HepG2 (cell line): ENCODE data around the gene NECTIN2. TPM values are rescaled to one million over a fixed set of nuclear protein-coding genes. Genes with fewer than 3 reads are reported as not detected.

Source experiments
- CBX5 ChIP-seq: sonication (generic); formaldehyde crosslinking; IDR thresholded peaks from 2 replicates; pipeline ENCODE4 v1.4.0; 2020; ENCODE audit warnings: missing genetic modification reagents, borderline replicate concordance
- CREM ChIP-seq, 2 experiments: sonication (generic) in 1 of 2; formaldehyde crosslinking in 1 of 2; IDR thresholded peaks; 2 replicates each; pipeline versions ENCODE4 v1.4.0 to v1.6.1; 2016 to 2020; ENCODE audit warnings: antibody characterized with exemption in 1 of 2, mild to moderate bottlenecking in 1 of 2, missing genetic modification reagents in 1 of 2
- ELF3 ChIP-seq: IDR thresholded peaks from 2 replicates; pipeline ENCODE4 v1.6.1; 2016; ENCODE audit warnings: missing genetic modification reagents, missing compliant biosample characterization
- GATAD1 ChIP-seq: IDR thresholded peaks from 2 replicates; pipeline ENCODE4 v1.6.1; 2016; ENCODE audit warnings: missing genetic modification reagents, missing compliant biosample characterization
- HDAC2 ChIP-seq: sonication (generic); formaldehyde crosslinking; IDR thresholded peaks from 2 replicates; pipeline ENCODE4 v1.4.0; 2020; ENCODE audit warnings: missing genetic modification reagents
- MED1 ChIP-seq: sonication (generic); formaldehyde crosslinking; IDR thresholded peaks from 2 replicates; pipeline ENCODE4 v1.4.0; 2020; ENCODE audit warnings: missing genetic modification reagents
- MEF2D ChIP-seq: sonication (generic); formaldehyde crosslinking; IDR thresholded peaks from 2 replicates; pipeline ENCODE4 v1.5.1; 2020; ENCODE audit warnings: mild to moderate bottlenecking, missing genetic modification reagents
- NCOA2 ChIP-seq: sonication (generic); formaldehyde crosslinking; IDR thresholded peaks from 2 replicates; pipeline ENCODE4 v1.8.0; 2022; ENCODE audit warnings: inconsistent platforms
- PHF21A ChIP-seq: sonication (generic); formaldehyde crosslinking; IDR thresholded peaks from 2 replicates; pipeline ENCODE4 v1.5.0; 2020; ENCODE audit warnings: mild to moderate bottlenecking, missing genetic modification reagents
- SOX13 ChIP-seq, 3 experiments: fragments of 450-650 bp in 1 of 3; sonication (generic) in 1 of 3; formaldehyde crosslinking in 1 of 3; IDR thresholded peaks in 2 of 3; conservative IDR thresholded peaks in 1 of 3; 2 replicates each; pipeline versions ENCODE4 v1.5.0 to v1.6.1; 2016 to 2020; ENCODE audit warnings: antibody characterized with exemption in 1 of 3, mild to moderate bottlenecking in 1 of 3, missing compliant biosample characterization in 1 of 3, missing genetic modification reagents in 1 of 3, moderate library complexity in 1 of 3
- SPEN ChIP-seq: sonication (generic); formaldehyde crosslinking; IDR thresholded peaks from 2 replicates; pipeline ENCODE4 v1.5.1; 2020; ENCODE audit warnings: low read depth, mild to moderate bottlenecking, missing genetic modification reagents
- TCF12 ChIP-seq, 2 experiments: fragments of 450-650 bp in 1 of 2; sonication (generic) in 1 of 2; formaldehyde crosslinking in 1 of 2; IDR thresholded peaks; 2 replicates each; pipeline versions ENCODE4 v1.6.1 to v1.8.0; 2017 to 2022; ENCODE audit warnings: antibody characterized with exemption in 1 of 2, mild to moderate bottlenecking in 1 of 2, missing genetic modification reagents in 1 of 2, moderate library complexity in 1 of 2
- TGIF2 ChIP-seq: IDR thresholded peaks from 2 replicates; pipeline ENCODE4 v1.6.1; 2016; ENCODE audit warnings: control low read depth, missing compliant biosample characterization
- ZMYM4 ChIP-seq: sonication (generic); formaldehyde crosslinking; IDR thresholded peaks from 2 replicates; pipeline ENCODE4 v1.8.1; 2023; ENCODE audit warnings: mild to moderate bottlenecking, missing genetic modification reagents
- ZNF772 ChIP-seq: sonication (generic); formaldehyde crosslinking; IDR thresholded peaks from 2 replicates; pipeline ENCODE4 v1.5.0; 2020; ENCODE audit warnings: mild to moderate bottlenecking, missing genetic modification reagents
- polyA plus RNA-seq, 8 experiments: library from polyadenylated mRNA; depleted of rRNA in 3 of 8; stranded (reverse) in 7 of 8; unstranded in 1 of 8; fragments of >200 nt; fragmentation: Illumina TruSeq in 4 of 8; extraction: Trizol in 4 of 8; gene quantifications; 2 replicates each; pipeline versions ENCODE4 v1.2.1 to v1.2.3, GENCODE V29; 2011 to 2016; ENCODE audit warnings: low read depth in 4 of 8, missing spikeins in 1 of 8, mixed read lengths in 1 of 8; ENCODE audit not compliant: insufficient read depth in 1 of 8
- total RNA-seq, 5 experiments: library from RNA; depleted of rRNA; stranded (reverse); fragments of >200 nt; fragmentation: Illumina TruSeq; extraction: Trizol; gene quantifications; 2 replicates each; pipeline ENCODE4 v1.2.3, GENCODE V29; 2016; ENCODE audit warnings: low read depth in 1 of 5
- TF ChIP-seq, protein P1 (sequence below): sonication (generic); formaldehyde crosslinking; IDR thresholded peaks from 2 replicates; pipeline ENCODE4 v1.5.0; 2020; ENCODE audit warnings: mild to moderate bottlenecking, missing genetic modification reagents
- TF ChIP-seq, protein P2 (sequence below), 2 experiments: fragments of 450-650 bp in 1 of 2; sonication (generic) in 1 of 2; formaldehyde crosslinking in 1 of 2; IDR thresholded peaks; 2 replicates each; pipeline versions ENCODE4 v1.6.1 to v1.8.0; 2016 to 2022; ENCODE audit warnings: antibody characterized with exemption in 1 of 2, mild to moderate bottlenecking in 1 of 2, missing genetic modification reagents in 1 of 2

The NECTIN2 gene
- total and polyA plus RNA-seq, 2 of the 13 experiments (the other 11 are each of a cell fraction or from before 2014, with no cell fraction given): 75.4 to 114 TPM

DNA sequence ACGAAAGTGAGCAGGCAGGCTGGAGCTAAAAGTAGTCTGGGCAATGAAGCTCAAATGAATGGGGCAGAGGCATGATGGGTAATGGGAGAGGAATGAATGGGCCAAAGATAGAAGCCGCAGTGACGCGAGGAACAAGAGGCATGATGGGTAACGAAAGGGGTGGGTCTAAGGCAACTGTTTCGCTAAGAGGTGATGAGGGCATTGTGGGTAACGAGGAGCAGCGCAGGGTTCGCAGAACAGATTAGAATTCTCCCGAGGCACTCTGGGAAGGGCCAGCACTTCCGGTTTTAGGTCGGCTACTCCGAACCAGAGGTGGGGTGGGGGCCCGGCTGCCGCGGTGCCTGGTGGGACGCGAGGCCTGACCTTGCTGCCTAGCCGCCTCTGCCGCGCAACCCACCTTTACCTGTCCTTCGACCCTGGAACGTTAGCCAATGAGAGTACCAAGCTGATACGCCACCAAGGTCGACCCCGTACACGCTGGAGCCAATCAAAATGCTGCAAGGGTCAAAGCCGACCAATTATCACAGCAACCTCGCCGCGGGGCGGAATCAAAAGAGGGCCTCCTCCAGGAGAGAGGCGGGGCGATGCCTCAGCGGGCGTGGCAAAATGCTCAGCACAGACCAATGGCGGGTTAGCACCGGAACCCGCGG is 44.4 kb downstream of the NECTIN2 start (continued):
- TF ChIP-seq, protein P1, sequence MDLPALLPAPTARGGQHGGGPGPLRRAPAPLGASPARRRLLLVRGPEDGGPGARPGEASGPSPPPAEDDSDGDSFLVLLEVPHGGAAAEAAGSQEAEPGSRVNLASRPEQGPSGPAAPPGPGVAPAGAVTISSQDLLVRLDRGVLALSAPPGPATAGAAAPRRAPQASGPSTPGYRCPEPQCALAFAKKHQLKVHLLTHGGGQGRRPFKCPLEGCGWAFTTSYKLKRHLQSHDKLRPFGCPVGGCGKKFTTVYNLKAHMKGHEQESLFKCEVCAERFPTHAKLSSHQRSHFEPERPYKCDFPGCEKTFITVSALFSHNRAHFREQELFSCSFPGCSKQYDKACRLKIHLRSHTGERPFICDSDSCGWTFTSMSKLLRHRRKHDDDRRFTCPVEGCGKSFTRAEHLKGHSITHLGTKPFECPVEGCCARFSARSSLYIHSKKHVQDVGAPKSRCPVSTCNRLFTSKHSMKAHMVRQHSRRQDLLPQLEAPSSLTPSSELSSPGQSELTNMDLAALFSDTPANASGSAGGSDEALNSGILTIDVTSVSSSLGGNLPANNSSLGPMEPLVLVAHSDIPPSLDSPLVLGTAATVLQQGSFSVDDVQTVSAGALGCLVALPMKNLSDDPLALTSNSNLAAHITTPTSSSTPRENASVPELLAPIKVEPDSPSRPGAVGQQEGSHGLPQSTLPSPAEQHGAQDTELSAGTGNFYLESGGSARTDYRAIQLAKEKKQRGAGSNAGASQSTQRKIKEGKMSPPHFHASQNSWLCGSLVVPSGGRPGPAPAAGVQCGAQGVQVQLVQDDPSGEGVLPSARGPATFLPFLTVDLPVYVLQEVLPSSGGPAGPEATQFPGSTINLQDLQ: peak; percentile 96
- TF ChIP-seq SPEN (CRISPR knock-in tag) (peak; percentile 93), MED1 (CRISPR knock-in tag) (peak; percentile 76), TCF12 (IDR thresholded peaks at IDR 0.05) (no peak), TCF12 (CRISPR knock-in tag; IDR thresholded peaks at IDR 0.05) (no peak), CBX5 (CRISPR knock-in tag) (0 out of 2 replicates have a peak, but pooled peaks have one; percentile 42), PHF21A (CRISPR knock-in tag) (peak; percentile 92), ELF3 (CRISPR knock-in tag) (peak; percentile 75; the same call in 1 of the 2 replicates), ZNF772 (CRISPR knock-in tag) (peak; percentile 38; the same call in 1 of the 2 replicates), MEF2D (peak; percentile 88), SOX13 (IDR thresholded peaks at IDR 0.05) (peak; percentile 49; the same call in 1 of the 2 replicates), SOX13 (CRISPR knock-in tag; conservative IDR thresholded peaks at IDR 0.05 in 1 of 2, IDR thresholded peaks at IDR 0.05 in 1 of 2) (peak in 1 of 2 experiments; percentile 19; a peak in 1 of 4 replicates), CREM (IDR thresholded peaks at IDR 0.05) (peak; percentile 93), CREM (CRISPR knock-in tag; IDR thresholded peaks at IDR 0.05) (no peak), HDAC2 (peak; percentile 65), ZMYM4 (CRISPR knock-in tag) (peak; percentile 57), GATAD1 (CRISPR knock-in tag) (peak; percentile 92), TGIF2 (CRISPR knock-in tag) (peak; percentile 60; the same call in 1 of the 2 replicates), NCOA2 (peak; percentile 56; the same call in 1 of the 2 replicates)
- TF ChIP-seq, protein P2, sequence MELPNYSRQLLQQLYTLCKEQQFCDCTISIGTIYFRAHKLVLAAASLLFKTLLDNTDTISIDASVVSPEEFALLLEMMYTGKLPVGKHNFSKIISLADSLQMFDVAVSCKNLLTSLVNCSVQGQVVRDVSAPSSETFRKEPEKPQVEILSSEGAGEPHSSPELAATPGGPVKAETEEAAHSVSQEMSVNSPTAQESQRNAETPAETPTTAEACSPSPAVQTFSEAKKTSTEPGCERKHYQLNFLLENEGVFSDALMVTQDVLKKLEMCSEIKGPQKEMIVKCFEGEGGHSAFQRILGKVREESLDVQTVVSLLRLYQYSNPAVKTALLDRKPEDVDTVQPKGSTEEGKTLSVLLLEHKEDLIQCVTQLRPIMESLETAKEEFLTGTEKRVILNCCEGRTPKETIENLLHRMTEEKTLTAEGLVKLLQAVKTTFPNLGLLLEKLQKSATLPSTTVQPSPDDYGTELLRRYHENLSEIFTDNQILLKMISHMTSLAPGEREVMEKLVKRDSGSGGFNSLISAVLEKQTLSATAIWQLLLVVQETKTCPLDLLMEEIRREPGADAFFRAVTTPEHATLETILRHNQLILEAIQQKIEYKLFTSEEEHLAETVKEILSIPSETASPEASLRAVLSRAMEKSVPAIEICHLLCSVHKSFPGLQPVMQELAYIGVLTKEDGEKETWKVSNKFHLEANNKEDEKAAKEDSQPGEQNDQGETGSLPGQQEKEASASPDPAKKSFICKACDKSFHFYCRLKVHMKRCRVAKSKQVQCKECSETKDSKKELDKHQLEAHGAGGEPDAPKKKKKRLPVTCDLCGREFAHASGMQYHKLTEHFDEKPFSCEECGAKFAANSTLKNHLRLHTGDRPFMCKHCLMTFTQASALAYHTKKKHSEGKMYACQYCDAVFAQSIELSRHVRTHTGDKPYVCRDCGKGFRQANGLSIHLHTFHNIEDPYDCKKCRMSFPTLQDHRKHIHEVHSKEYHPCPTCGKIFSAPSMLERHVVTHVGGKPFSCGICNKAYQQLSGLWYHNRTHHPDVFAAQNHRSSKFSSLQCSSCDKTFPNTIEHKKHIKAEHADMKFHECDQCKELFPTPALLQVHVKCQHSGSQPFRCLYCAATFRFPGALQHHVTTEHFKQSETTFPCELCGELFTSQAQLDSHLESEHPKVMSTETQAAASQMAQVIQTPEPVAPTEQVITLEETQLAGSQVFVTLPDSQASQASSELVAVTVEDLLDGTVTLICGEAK (IDR thresholded peaks at IDR 0.05): no peak
- TF ChIP-seq, protein P2 (CRISPR knock-in tag; IDR thresholded peaks at IDR 0.05): no peak
